Transverse colon (tissue), 4 donors: Measurements from ENCODE around the gene SLC30A1. TPM values are rescaled to one million over a fixed set of nuclear protein-coding genes. Genes with fewer than 3 reads are reported as not detected.
A peak's percentile ranks its signal among the peaks of the same experiment; 100 is the strongest.

Experiments used
- DNase-seq: peaks from one replicate; pipeline ENCODE4 v3.0.0-alpha.2; 2019
- H3K27ac ChIP-seq, 4 donors: fragments of 200-600 bp; sonication (generic); 2 replicates each; pipeline ENCODE4 v1.5.1; 2016 to 2018; ENCODE audit warnings: inconsistent platforms in 4 of 4
- H3K27me3 ChIP-seq: fragments of 200-600 bp; sonication (generic); 2 replicates; pipeline ENCODE4 v1.5.1; 2017; ENCODE audit warnings: inconsistent platforms
- H3K36me3 ChIP-seq, 4 donors: fragments of 200-600 bp; sonication (generic); 2 replicates each; pipeline ENCODE4 v1.5.1; 2017 to 2019; ENCODE audit warnings: inconsistent platforms in 4 of 4
- H3K4me1 ChIP-seq, 4 donors: fragments of 200-600 bp; sonication (generic); 2 replicates each; pipeline ENCODE4 v1.5.1; 2017 to 2020; ENCODE audit warnings: inconsistent platforms in 4 of 4
- H3K4me3 ChIP-seq, 4 donors: fragments of 200-600 bp; sonication (generic); 1 replicate in 1 of 4; 2 replicates in 3 of 4; pipeline versions ENCODE4 v1.5.1 to v1.6.1; 2017 to 2019; ENCODE audit warnings: inconsistent platforms in 4 of 4
- H3K9me3 ChIP-seq, 2 donors: fragments of 200-600 bp; sonication (generic); 2 replicates each; pipeline ENCODE4 v1.5.1; 2017 to 2019; ENCODE audit warnings: inconsistent platforms in 2 of 2
- EP300 ChIP-seq: sonication (generic); formaldehyde crosslinking; IDR thresholded peaks from one replicate; pipeline ENCODE4 v1.6.1; 2017; ENCODE audit warnings: antibody characterized with exemption, low read depth
- POLR2A ChIP-seq: fragments of 450-650 bp; IDR thresholded peaks from one replicate; pipeline ENCODE4 v1.6.1; 2016; ENCODE audit warnings: antibody characterized with exemption, mild to moderate bottlenecking, moderate library complexity
- POLR2AphosphoS5 ChIP-seq, 3 donors: sonication (generic); formaldehyde crosslinking; IDR thresholded peaks; one replicate each; pipeline ENCODE4 v1.6.1; 2016; ENCODE audit warnings: antibody characterized with exemption in 3 of 3
- WGBS, 2 donors: methylation state at CpG; one replicate each; pipeline ENCODE4 v1.1.5; 2018; ENCODE audit warnings: low coverage in 1 of 2; 5-methylcytosine and 5-hydroxymethylcytosine counted together
- in situ Hi-C, 4 donors: fragments of 200-750 bp; cut with MboI; loops; one replicate each; pipeline versions ENCODE4 v1.15.0 to v1.15.1; 2017; ENCODE audit warnings: low sequenced_read_pairs in 3 of 4, low pct_ligation_motif_present in 1 of 4, low pct_unique_long_range_greater_than_20kb in 1 of 4
- intact Hi-C: fragments of 100-400 bp; cut with DNase I; formaldehyde crosslinking; loops from one replicate; pipeline ENCODE4 v1.15.1; 2023; ENCODE audit warnings: low total_unique reads
- total RNA-seq, 4 donors: library from RNA; depleted of rRNA; stranded (reverse); fragments of >200 nt; gene quantifications; one replicate each; pipeline ENCODE4 v1.1.0, GENCODE V29; 2016
- TF ChIP-seq, protein P1 (sequence below), 5 experiments: fragments of 200-600 bp in 3 of 5; fragments of 450-650 bp in 2 of 5; sonication (generic) in 3 of 5; IDR thresholded peaks; 1 replicate in 2 of 5; 2 replicates in 3 of 5; pipeline ENCODE4 v1.5.1; 2016 to 2017; ENCODE audit warnings: antibody characterized with exemption in 5 of 5, inconsistent platforms in 3 of 5, mild to moderate bottlenecking in 2 of 5, moderate library complexity in 1 of 5

SLC30A1 gene
- total RNA-seq, 4 donors from 2014 or later = 14.5 to 42.3 (median 26.0) TPM

DNA sequence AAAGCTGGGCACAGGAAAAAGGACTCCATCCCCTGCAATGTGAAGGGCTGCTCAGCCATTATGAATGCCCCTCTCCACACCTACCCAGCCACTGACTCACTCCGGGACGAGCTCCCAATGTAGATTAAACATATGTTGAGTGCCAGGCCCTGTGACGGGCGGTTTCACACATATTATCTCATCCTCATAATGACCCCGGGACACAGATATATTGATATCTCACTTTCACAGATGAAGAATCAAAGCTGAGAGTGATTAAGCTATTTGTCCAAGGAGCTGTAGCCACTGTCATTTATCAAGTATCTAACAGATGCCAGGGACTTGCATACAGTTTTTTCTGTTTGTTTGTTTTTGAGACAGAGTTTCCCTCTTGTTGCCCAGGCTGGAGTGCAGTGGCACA is 35.0 kb upstream of the SLC30A1 start:
- DNase-seq = no peak

DNA sequence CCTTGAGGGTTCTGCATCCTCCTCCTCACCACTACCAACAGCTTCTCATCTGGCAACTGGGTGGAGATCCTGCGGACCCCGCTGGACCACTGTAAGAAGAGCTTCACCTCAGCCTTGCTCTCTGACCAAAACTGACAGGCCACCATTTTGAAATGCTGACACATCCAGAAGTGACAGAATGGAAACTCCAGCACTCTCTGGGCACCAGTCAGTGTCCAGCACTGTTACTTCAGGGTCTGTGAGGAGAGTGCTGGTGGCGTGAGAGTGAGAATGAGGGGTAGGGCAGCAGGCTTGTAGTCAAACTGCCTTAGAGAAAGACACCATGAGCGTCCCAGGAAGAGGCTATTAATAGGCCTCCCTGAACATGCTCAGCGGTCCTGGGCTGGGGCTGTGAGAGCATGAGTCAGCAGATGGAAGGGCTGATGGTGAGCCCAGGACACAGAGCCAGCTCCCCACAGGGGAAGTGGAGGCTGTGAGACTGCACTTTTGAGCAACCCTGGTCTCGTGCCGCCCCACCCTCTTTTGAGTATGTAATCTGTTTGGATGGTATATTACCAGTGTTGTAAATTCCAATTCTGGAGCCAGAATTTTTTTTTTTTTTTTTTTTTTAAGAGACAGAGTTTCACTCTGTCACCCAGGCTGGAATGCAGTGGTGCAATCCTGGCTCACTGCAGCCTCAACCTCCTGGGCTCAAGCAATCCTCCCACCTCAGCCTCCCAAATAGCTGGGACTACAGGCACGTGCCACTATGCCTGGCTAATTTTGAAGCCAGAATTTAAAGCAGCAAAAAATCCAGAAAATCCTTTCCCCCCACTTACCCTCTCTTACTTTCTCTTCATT is 34.4 kb upstream of the SLC30A1 start:
- H3K4me3 ChIP-seq = no peak overlapping the region
- no peaks in the 10 kb centered on the region for H3K27me3 ChIP-seq
- intact Hi-C loops = no loop called here
- H3K9me3 ChIP-seq = no peaks in the 10 kb centered on the region
- TF ChIP-seq, protein P1, sequence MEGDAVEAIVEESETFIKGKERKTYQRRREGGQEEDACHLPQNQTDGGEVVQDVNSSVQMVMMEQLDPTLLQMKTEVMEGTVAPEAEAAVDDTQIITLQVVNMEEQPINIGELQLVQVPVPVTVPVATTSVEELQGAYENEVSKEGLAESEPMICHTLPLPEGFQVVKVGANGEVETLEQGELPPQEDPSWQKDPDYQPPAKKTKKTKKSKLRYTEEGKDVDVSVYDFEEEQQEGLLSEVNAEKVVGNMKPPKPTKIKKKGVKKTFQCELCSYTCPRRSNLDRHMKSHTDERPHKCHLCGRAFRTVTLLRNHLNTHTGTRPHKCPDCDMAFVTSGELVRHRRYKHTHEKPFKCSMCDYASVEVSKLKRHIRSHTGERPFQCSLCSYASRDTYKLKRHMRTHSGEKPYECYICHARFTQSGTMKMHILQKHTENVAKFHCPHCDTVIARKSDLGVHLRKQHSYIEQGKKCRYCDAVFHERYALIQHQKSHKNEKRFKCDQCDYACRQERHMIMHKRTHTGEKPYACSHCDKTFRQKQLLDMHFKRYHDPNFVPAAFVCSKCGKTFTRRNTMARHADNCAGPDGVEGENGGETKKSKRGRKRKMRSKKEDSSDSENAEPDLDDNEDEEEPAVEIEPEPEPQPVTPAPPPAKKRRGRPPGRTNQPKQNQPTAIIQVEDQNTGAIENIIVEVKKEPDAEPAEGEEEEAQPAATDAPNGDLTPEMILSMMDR (IDR thresholded peaks at IDR 0.05) = no peak
- peak in 2 of 3 donors; percentile 27 to 32 for TF ChIP-seq POLR2AphosphoS5 (IDR thresholded peaks at IDR 0.05)
- in situ Hi-C loops = no loop called here
- H3K27ac ChIP-seq = peak overlapping the region; percentile 41 to 58 (median 52)
- H3K4me1 ChIP-seq = peaks cover 0 to 18% (median 7%) of the 10 kb centered on the region in 4 donors
- peak; percentile 85 for DNase-seq
- no peaks in the 10 kb centered on the region for H3K36me3 ChIP-seq
- 14 to 61% methylated on average over 1 to 8 of the region's 8 CpGs for WGBS, 2 donors

More for the DNA sequence above, 35.0 kb upstream of the SLC30A1 start:
- 60 to 65% methylated on average over 2 to 5 of the region's 5 CpGs for WGBS, 2 donors
- H3K4me1 ChIP-seq = peaks cover 0 to 15% (median 7%) of the 10 kb centered on the region in 4 donors
- H3K4me3 ChIP-seq = no peak overlapping the region
- intact Hi-C loops = no loop called here
- TF ChIP-seq EP300 (no peak), POLR2A (no peak), POLR2AphosphoS5 (IDR thresholded peaks at IDR 0.05) (no peak)
- TF ChIP-seq, protein P1 (IDR thresholded peaks at IDR 0.05) = no peak
- H3K9me3 ChIP-seq = no peaks in the 10 kb centered on the region
- H3K27me3 ChIP-seq = no peaks in the 10 kb centered on the region
- in situ Hi-C loops = no loop called here
- H3K27ac ChIP-seq = peak overlapping the region in 2 of 4 donors; percentile 19 to 41
- H3K36me3 ChIP-seq = no peaks in the 10 kb centered on the region

DNA sequence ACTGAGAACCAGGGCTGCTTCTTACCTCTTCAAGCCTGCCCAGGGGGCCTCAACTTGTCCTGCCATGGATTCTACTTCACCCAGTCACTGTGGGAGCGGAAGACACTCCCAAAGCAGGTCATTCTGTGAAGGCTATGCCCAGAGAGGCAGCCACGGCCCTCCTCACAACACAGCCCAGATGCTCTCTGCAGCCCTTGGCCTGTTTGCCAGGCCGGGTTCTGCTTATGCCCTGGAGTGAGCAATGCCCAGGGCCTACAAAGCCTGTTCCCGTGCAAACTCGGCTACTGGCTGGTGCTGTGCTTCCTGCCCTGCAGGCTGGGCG is 33.8 kb upstream of the SLC30A1 start:
- intact Hi-C loops = no loop called here
- TF ChIP-seq POLR2A (no peak), EP300 (no peak), POLR2AphosphoS5 (IDR thresholded peaks at IDR 0.05) (no peak)
- TF ChIP-seq, protein P1 (IDR thresholded peaks at IDR 0.05) = no peak

DNA sequence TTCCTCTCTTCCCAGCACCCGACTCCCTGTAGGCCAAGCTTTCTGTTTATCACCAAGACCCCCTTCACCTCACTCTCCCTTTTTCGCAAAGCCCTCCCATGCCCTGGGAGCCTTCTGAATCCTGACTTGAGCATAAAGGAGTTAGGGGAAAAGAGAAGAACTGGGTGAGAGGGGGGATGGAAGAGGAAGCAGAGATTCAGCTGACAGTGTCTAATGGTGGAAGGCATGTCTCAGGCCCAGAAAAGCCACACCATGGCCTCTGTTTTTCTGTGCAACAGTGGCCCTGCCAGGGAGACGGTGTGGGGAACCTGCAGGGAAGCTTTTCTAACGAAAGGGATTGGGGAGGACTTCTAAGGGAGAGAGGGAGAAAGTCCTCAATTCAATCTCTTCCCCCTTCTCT is 32.9 kb upstream of the SLC30A1 start:
- Histone ChIP-seq H3K27me3 (no peaks in the 10 kb centered on the region), H3K9me3 (no peaks in the 10 kb centered on the region), H3K4me3 (no peak overlapping the region), H3K27ac (peak overlapping the region in 1 of 4 donors; percentile 11), H3K36me3 (no peaks in the 10 kb centered on the region), H3K4me1 (peaks cover 0 to 29% (median 7%) of the 10 kb centered on the region in 4 donors)
- TF ChIP-seq POLR2A = no peak
- TF ChIP-seq, protein P1 (IDR thresholded peaks at IDR 0.05) = no peak
- no peak for TF ChIP-seq POLR2AphosphoS5 (IDR thresholded peaks at IDR 0.05)
- TF ChIP-seq EP300 = no peak
- in situ Hi-C loops (no loop called here), intact Hi-C loops (no loop called here)
- no peak for DNase-seq
- WGBS, 2 donors = 64 to 83% methylated on average over 4 of the region's 4 CpGs

More for the DNA sequence above, 33.8 kb upstream of the SLC30A1 start:
- Histone ChIP-seq H3K27ac (peak overlapping the region; percentile 41 to 58 (median 52)), H3K4me3 (no peak overlapping the region), H3K36me3 (no peaks in the 10 kb centered on the region), H3K27me3 (no peaks in the 10 kb centered on the region), H3K4me1 (peaks cover 0 to 22% (median 7%) of the 10 kb centered on the region in 4 donors), H3K9me3 (no peaks in the 10 kb centered on the region)
- DNase-seq = no peak
- 91% methylated on average over 5 of the region's 6 CpGs; no CpG with 5 or more reads in 1 of the 2 donors for WGBS, 2 donors
- in situ Hi-C loops = no loop called here
